ENCODE measurements around the gene RFLNA.

Gene RFLNA

GRCh38 chr12:124359671-124360581 is 65.0 kb downstream of the RFLNA start:
- no peak for TF ChIP-seq CTCF (IDR thresholded peaks at IDR 0.05; ENCODE audit: borderline replicate concordance, control extremely low read depth, extremely low read depth, insufficient read depth, missing control alignments)
- DNase-seq (ENCODE audit: low spot score) = no peak
- in situ Hi-C loops (cut with MboI; ENCODE audit: low sequenced_read_pairs, unreplicated experiment) = no loop called here

- DNase-seq (ENCODE audit: low spot score) = no peak
- no peak for TF ChIP-seq CTCF (IDR thresholded peaks at IDR 0.05; ENCODE audit: borderline replicate concordance, control extremely low read depth, extremely low read depth, insufficient read depth, missing control alignments)
- in situ Hi-C loops (cut with MboI; ENCODE audit: low sequenced_read_pairs, unreplicated experiment) = no loop called here
These were observed 66.4 kb downstream of the RFLNA start for GRCh38 chr12:124361074-124361970.

GRCh38 chr12:124361996-124362395 is 67.1 kb downstream of the RFLNA start:
- TF ChIP-seq CTCF (IDR thresholded peaks at IDR 0.05; ENCODE audit: borderline replicate concordance, control extremely low read depth, extremely low read depth, insufficient read depth, missing control alignments) = no peak
- no peak for DNase-seq (ENCODE audit: low spot score)
- in situ Hi-C loops (cut with MboI; ENCODE audit: low sequenced_read_pairs, unreplicated experiment) = no loop called here

GRCh38 chr12:124363353-124363965 is 68.6 kb downstream of the RFLNA start:
- TF ChIP-seq CTCF (IDR thresholded peaks at IDR 0.05; ENCODE audit: borderline replicate concordance, control extremely low read depth, extremely low read depth, insufficient read depth, missing control alignments) = no peak
- no peak for DNase-seq (ENCODE audit: low spot score)
- in situ Hi-C loops (cut with MboI; ENCODE audit: low sequenced_read_pairs, unreplicated experiment) = no loop called here

- no peak for DNase-seq (ENCODE audit: low spot score)
- in situ Hi-C loops (cut with MboI; ENCODE audit: low sequenced_read_pairs, unreplicated experiment) = no loop called here
- TF ChIP-seq CTCF (IDR thresholded peaks at IDR 0.05; ENCODE audit: borderline replicate concordance, control extremely low read depth, extremely low read depth, insufficient read depth, missing control alignments) = no peak
These were observed 69.7 kb downstream of the RFLNA start for GRCh38 chr12:124364543-124364942.

Data from GM13976 (cell line).